Lower leg skin (tissue), 3 donors: ENCODE results near the gene TNFRSF19.

ENCODE experiments used
- POLR2A ChIP-seq, 2 donors: fragments of 450-650 bp; IDR thresholded peaks; one replicate each; pipeline ENCODE4 v1.6.1; 2016 to 2017; ENCODE audit warnings: antibody characterized with exemption in 2 of 2, mild to moderate bottlenecking in 1 of 2, moderate library complexity in 1 of 2
- TF ChIP-seq, protein P1 (sequence below), 3 donors: fragments of 450-650 bp; IDR thresholded peaks; one replicate each; pipeline ENCODE4 v1.5.1; 2016; ENCODE audit warnings: antibody characterized with exemption in 3 of 3, mild to moderate bottlenecking in 3 of 3, moderate library complexity in 2 of 3

DNA sequence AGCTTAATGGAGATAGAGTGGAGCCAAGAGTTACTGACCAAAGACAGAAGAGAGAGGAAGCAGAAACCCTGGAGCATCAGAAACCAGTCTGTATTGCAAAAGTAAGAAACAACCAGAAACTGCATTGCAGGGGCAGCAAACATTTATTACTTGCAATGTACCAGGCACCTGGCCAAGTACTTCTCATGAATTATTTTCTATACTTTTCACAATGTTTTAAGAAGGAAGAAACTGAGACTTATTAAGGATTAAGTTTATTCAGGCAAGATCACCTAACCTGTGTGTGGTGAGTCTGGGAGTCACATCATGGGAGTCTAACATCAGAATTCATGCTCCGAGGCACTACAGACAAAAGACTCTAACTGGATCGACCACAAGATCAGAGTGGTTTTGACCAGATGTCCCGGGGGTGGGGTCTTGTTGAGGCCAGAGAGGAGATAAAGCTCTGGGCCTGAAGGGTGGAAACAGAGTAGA lies 47.4 kb downstream of the TNFRSF19 start:
- TF ChIP-seq, protein P1, sequence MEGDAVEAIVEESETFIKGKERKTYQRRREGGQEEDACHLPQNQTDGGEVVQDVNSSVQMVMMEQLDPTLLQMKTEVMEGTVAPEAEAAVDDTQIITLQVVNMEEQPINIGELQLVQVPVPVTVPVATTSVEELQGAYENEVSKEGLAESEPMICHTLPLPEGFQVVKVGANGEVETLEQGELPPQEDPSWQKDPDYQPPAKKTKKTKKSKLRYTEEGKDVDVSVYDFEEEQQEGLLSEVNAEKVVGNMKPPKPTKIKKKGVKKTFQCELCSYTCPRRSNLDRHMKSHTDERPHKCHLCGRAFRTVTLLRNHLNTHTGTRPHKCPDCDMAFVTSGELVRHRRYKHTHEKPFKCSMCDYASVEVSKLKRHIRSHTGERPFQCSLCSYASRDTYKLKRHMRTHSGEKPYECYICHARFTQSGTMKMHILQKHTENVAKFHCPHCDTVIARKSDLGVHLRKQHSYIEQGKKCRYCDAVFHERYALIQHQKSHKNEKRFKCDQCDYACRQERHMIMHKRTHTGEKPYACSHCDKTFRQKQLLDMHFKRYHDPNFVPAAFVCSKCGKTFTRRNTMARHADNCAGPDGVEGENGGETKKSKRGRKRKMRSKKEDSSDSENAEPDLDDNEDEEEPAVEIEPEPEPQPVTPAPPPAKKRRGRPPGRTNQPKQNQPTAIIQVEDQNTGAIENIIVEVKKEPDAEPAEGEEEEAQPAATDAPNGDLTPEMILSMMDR (IDR thresholded peaks at IDR 0.05): no peak
- TF ChIP-seq POLR2A (IDR thresholded peaks at IDR 0.05): no peak
